ENCODE data around the gene FOSB.
A peak's percentile ranks its signal among the peaks of the same experiment; 100 is the strongest.
"Not testable (repeated sequence)": the region's sequence is repeated elsewhere in the genome, so short reads cannot be mapped to it uniquely, and the experiment has no call there.

Gene FOSB

GRCh38 chr19:45507872-45508416 is 40.1 kb downstream of the FOSB start:
- H3K4me3 ChIP-seq (ENCODE audit: low read depth, low read length): peak overlapping the region; percentile 100

GRCh38 chr19:45508417-45508860 is 40.6 kb downstream of the FOSB start:
- H3K4me1 ChIP-seq (ENCODE audit: control insufficient read depth, insufficient read depth, low read length): peaks cover 14% of the 10 kb centered on the region
- H3K9ac ChIP-seq (ENCODE audit: low read length): peak overlapping the region; percentile 96
- peak overlapping the region; percentile 100 for H3K4me3 ChIP-seq (ENCODE audit: low read depth, low read length)

More at GRCh38 chr19:45507872-45508416, 40.1 kb downstream of the FOSB start:
- Histone ChIP-seq H3K4me1 (ENCODE audit: control insufficient read depth, insufficient read depth, low read length) (peaks cover 14% of the 10 kb centered on the region), H3K27ac (ENCODE audit: low read depth, low read length) (peak overlapping the region; percentile 84), H3K9ac (ENCODE audit: low read length) (peak overlapping the region; percentile 96), H3K9me3 (ENCODE audit: control insufficient read depth, insufficient read depth, low read depth, low read length) (no peaks in the 10 kb centered on the region), H3K27me3 (ENCODE audit: control insufficient read depth, insufficient read depth, low read length) (no peaks in the 10 kb centered on the region), H3K36me3 (ENCODE audit: control insufficient read depth, insufficient read depth, low read length) (peaks cover 2% of the 10 kb centered on the region; the same call in 1 of the 2 replicates)

GRCh38 chr19:45508861-45509691 is 41.3 kb downstream of the FOSB start:
- H3K4me3 ChIP-seq (ENCODE audit: low read depth, low read length): peak overlapping the region; percentile 100
- no peaks in the 10 kb centered on the region for H3K27me3 ChIP-seq (ENCODE audit: control insufficient read depth, insufficient read depth, low read length)
- H3K36me3 ChIP-seq (ENCODE audit: control insufficient read depth, insufficient read depth, low read length): peaks cover 9% of the 10 kb centered on the region
- no peaks in the 10 kb centered on the region for H3K9me3 ChIP-seq (ENCODE audit: control insufficient read depth, insufficient read depth, low read depth, low read length)
- H3K9ac ChIP-seq (ENCODE audit: low read length): peak overlapping the region; percentile 72
- peak overlapping the region; percentile 84; the same call in 1 of the 2 replicates for H3K27ac ChIP-seq (ENCODE audit: low read depth, low read length)
- peaks cover 19% of the 10 kb centered on the region for H3K4me1 ChIP-seq (ENCODE audit: control insufficient read depth, insufficient read depth, low read length)

More at GRCh38 chr19:45508417-45508860, 40.6 kb downstream of the FOSB start:
- Histone ChIP-seq H3K27ac (ENCODE audit: low read depth, low read length) (peak overlapping the region; percentile 84), H3K36me3 (ENCODE audit: control insufficient read depth, insufficient read depth, low read length) (peaks cover 4% of the 10 kb centered on the region; the same call in 1 of the 2 replicates), H3K9me3 (ENCODE audit: control insufficient read depth, insufficient read depth, low read depth, low read length) (no peaks in the 10 kb centered on the region), H3K27me3 (ENCODE audit: control insufficient read depth, insufficient read depth, low read length) (no peaks in the 10 kb centered on the region)

GRCh38 chr19:45509692-45510015 is 41.9 kb downstream of the FOSB start:
- no peaks in the 10 kb centered on the region for H3K27me3 ChIP-seq (ENCODE audit: control insufficient read depth, insufficient read depth, low read length)
- peak overlapping the region; percentile 58 for H3K4me3 ChIP-seq (ENCODE audit: low read depth, low read length)
- H3K36me3 ChIP-seq (ENCODE audit: control insufficient read depth, insufficient read depth, low read length): peaks cover 9% of the 10 kb centered on the region
- H3K9ac ChIP-seq (ENCODE audit: low read length): peak overlapping the region; percentile 72
- peak overlapping the region; percentile 72; the same call in 1 of the 2 replicates for H3K27ac ChIP-seq (ENCODE audit: low read depth, low read length)
- no peaks in the 10 kb centered on the region for H3K9me3 ChIP-seq (ENCODE audit: control insufficient read depth, insufficient read depth, low read depth, low read length)
- peaks cover 19% of the 10 kb centered on the region for H3K4me1 ChIP-seq (ENCODE audit: control insufficient read depth, insufficient read depth, low read length)

GRCh38 chr19:45510352-45510751 is 42.6 kb downstream of the FOSB start:
- peaks cover 18% of the 10 kb centered on the region for H3K4me1 ChIP-seq (ENCODE audit: control insufficient read depth, insufficient read depth, low read length)
- H3K27ac ChIP-seq (ENCODE audit: low read depth, low read length); H3K27me3 ChIP-seq (ENCODE audit: control insufficient read depth, insufficient read depth, low read length); H3K9ac ChIP-seq (ENCODE audit: low read length); H3K4me3 ChIP-seq (ENCODE audit: low read depth, low read length); H3K9me3 ChIP-seq (ENCODE audit: control insufficient read depth, insufficient read depth, low read depth, low read length): not testable (repeated sequence)
- peaks cover 13% of the 10 kb centered on the region for H3K36me3 ChIP-seq (ENCODE audit: control insufficient read depth, insufficient read depth, low read length)

- H3K27me3 ChIP-seq (ENCODE audit: control insufficient read depth, insufficient read depth, low read length): no peaks in the 10 kb centered on the region
- H3K36me3 ChIP-seq (ENCODE audit: control insufficient read depth, insufficient read depth, low read length): peaks cover 19% of the 10 kb centered on the region
- H3K9ac ChIP-seq (ENCODE audit: low read length): no peak overlapping the region
- no peak overlapping the region for H3K4me3 ChIP-seq (ENCODE audit: low read depth, low read length)
- H3K27ac ChIP-seq (ENCODE audit: low read depth, low read length): no peak overlapping the region
- H3K4me1 ChIP-seq (ENCODE audit: control insufficient read depth, insufficient read depth, low read length): peaks cover 13% of the 10 kb centered on the region
- no peaks in the 10 kb centered on the region for H3K9me3 ChIP-seq (ENCODE audit: control insufficient read depth, insufficient read depth, low read depth, low read length)
Measured at GRCh38 chr19:45511074-45511473, 43.3 kb downstream of the FOSB start.

- no peak overlapping the region for H3K27ac ChIP-seq (ENCODE audit: low read depth, low read length)
- no peaks in the 10 kb centered on the region for H3K27me3 ChIP-seq (ENCODE audit: control insufficient read depth, insufficient read depth, low read length)
- no peak overlapping the region for H3K9ac ChIP-seq (ENCODE audit: low read length)
- H3K36me3 ChIP-seq (ENCODE audit: control insufficient read depth, insufficient read depth, low read length): peaks cover 31% of the 10 kb centered on the region
- H3K4me3 ChIP-seq (ENCODE audit: low read depth, low read length): no peak overlapping the region
- H3K4me1 ChIP-seq (ENCODE audit: control insufficient read depth, insufficient read depth, low read length): peaks cover 11% of the 10 kb centered on the region; the same call in 1 of the 2 replicates
- no peaks in the 10 kb centered on the region for H3K9me3 ChIP-seq (ENCODE audit: control insufficient read depth, insufficient read depth, low read depth, low read length)
Measured at GRCh38 chr19:45512881-45513483, 45.2 kb downstream of the FOSB start.

GRCh38 chr19:45514376-45515051 is 46.7 kb downstream of the FOSB start:
- Histone ChIP-seq H3K36me3 (ENCODE audit: control insufficient read depth, insufficient read depth, low read length) (peaks cover 44% of the 10 kb centered on the region), H3K27me3 (ENCODE audit: control insufficient read depth, insufficient read depth, low read length) (no peaks in the 10 kb centered on the region), H3K27ac (ENCODE audit: low read depth, low read length) (no peak overlapping the region), H3K9me3 (ENCODE audit: control insufficient read depth, insufficient read depth, low read depth, low read length) (no peaks in the 10 kb centered on the region), H3K4me3 (ENCODE audit: low read depth, low read length) (no peak overlapping the region), H3K4me1 (ENCODE audit: control insufficient read depth, insufficient read depth, low read length) (peaks cover 9% of the 10 kb centered on the region; the same call in 1 of the 2 replicates), H3K9ac (ENCODE audit: low read length) (no peak overlapping the region)

- Histone ChIP-seq H3K27ac (ENCODE audit: low read depth, low read length) (no peak overlapping the region), H3K4me1 (ENCODE audit: control insufficient read depth, insufficient read depth, low read length) (peaks cover 5% of the 10 kb centered on the region; the same call in 1 of the 2 replicates), H3K36me3 (ENCODE audit: control insufficient read depth, insufficient read depth, low read length) (peaks cover 48% of the 10 kb centered on the region), H3K4me3 (ENCODE audit: low read depth, low read length) (no peak overlapping the region), H3K9ac (ENCODE audit: low read length) (no peak overlapping the region), H3K9me3 (ENCODE audit: control insufficient read depth, insufficient read depth, low read depth, low read length) (no peaks in the 10 kb centered on the region), H3K27me3 (ENCODE audit: control insufficient read depth, insufficient read depth, low read length) (no peaks in the 10 kb centered on the region)
Measured at GRCh38 chr19:45515081-45515624, 47.4 kb downstream of the FOSB start.

GRCh38 chr19:45515807-45516401 is 48.1 kb downstream of the FOSB start:
- Histone ChIP-seq H3K36me3 (ENCODE audit: control insufficient read depth, insufficient read depth, low read length) (peaks cover 54% of the 10 kb centered on the region), H3K27ac (ENCODE audit: low read depth, low read length) (no peak overlapping the region)

More at GRCh38 chr19:45515807-45516401, 48.1 kb downstream of the FOSB start:
- Histone ChIP-seq H3K9ac (ENCODE audit: low read length) (no peak overlapping the region), H3K27me3 (ENCODE audit: control insufficient read depth, insufficient read depth, low read length) (no peaks in the 10 kb centered on the region), H3K9me3 (ENCODE audit: control insufficient read depth, insufficient read depth, low read depth, low read length) (no peaks in the 10 kb centered on the region), H3K4me1 (ENCODE audit: control insufficient read depth, insufficient read depth, low read length) (peaks cover 5% of the 10 kb centered on the region; the same call in 1 of the 2 replicates), H3K4me3 (ENCODE audit: low read depth, low read length) (no peak overlapping the region)

All from HUES6 (cell line).